ENCODE results near the gene DISP2.

DISP2 gene

GRCh38 chr15:40328176-40328575 lies 29.8 kb upstream of the DISP2 start:
- no peak for DNase-seq (ENCODE audit: low read depth in 2 of 3, low spot score in 2 of 3)

DNA sequence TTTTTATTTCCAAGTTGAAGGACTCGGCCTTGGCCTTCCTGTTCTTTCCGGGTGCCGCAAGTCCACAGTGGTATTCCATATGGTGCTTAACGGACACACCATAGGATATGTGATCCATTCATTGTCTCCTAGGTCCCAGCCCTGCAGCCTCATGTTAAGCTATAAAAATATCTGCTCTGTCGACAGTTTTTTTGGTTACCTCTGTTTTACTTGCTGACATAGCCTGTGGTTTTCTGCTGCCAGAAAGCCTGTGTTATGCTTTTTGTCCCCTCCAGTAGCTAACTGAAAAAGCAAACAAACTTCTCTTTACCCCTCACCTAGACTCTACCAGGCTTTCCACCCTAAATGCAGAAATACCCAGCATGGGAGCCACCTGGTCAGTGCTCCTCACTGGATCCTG lies 29.3 kb upstream of the DISP2 start:
- no peak for DNase-seq (ENCODE audit: low read depth in 2 of 3, low spot score in 2 of 3)

DNA sequence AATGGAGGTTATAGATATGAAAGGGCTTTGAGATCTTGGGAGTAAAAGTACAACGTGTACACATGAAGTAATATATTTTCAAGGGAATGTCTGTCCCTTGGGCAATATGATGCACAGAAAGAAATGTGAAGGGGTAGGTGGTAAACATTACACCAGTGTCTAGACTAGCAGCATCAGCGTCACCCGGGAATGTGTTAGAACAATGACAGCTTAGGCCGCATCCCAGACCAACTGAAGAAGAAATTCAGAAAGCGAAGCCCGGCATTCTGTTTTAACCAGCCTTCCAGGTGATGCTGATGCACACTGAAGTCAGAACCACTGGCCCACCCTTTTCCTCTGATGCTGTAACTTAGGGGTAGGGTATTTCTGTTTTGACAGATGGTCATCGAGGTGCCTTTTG lies 28.2 kb upstream of the DISP2 start:
- no peak for DNase-seq (ENCODE audit: low read depth in 2 of 3, low spot score in 2 of 3)

DNA sequence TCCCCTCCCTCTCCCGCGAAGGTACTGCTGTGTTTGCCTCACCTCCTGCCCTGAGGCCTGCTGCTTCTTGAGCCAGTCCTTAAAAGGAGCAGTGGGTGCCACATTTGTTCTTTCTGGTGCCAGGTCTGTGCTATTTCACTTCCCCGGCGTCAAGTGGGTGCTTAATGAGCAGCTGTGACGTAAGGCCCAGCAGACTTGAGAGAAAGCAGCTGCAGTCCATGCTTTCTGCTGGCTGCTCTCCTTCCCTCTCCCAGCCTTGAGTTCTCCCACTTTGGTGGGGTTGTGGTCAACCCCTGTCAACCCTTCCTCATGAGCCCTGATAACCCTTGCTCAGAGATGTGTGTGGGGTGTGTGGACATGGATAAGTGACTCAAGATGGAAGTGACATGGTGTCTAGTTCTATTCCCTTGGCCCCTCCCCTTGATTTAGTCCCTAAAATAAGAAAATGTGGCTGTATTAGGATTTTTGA lies 27.6 kb upstream of the DISP2 start:
- DNase-seq (ENCODE audit: low read depth in 2 of 3, low spot score in 2 of 3), result no peak

DNA sequence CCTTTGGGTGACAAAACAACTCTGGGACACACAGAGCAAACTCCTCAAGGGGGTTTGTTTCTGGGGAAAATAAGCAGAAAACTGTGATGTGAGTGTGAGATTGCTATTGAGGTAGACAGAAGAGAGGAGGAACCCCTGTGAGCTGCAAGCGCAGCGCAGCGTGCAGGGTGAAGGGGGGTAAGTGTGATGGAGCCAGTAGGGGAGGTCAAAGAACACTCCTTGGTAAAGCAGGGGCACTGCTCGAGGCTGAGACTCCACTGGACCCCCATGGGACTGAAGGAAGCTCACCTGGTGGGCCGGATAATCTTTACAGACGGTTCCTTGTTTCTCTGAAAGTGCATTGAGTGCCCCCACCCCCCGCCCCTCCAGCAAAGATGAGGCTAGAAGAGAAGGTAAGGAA lies 27.0 kb upstream of the DISP2 start:
- DNase-seq (ENCODE audit: low read depth in 2 of 3, low spot score in 2 of 3), result no peak

DNA sequence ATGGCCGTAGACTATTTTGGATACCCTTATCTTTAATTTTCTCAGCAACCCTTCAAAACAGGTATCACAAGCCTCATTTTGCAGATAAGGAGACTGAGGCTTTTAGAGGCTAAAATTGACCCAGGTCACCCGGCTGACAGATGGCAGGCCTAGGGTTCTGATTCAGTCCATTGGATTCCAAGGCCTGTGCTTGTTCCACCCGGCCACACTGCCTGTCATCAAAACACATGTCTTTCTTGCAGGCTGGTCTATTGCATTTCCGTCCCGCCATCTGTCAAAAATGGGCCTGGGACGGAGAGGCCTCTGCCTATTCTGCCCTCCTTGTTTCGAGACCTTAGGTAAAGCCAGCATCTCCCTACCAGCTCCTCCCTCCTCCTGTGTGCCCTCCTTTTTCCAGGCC lies 26.4 kb upstream of the DISP2 start:
- no peak for DNase-seq (ENCODE audit: low read depth in 2 of 3, low spot score in 2 of 3)

GRCh38 chr15:40332113-40332781 lies 25.8 kb upstream of the DISP2 start:
- no peak for DNase-seq (ENCODE audit: low read depth in 2 of 3, low spot score in 2 of 3)

DNA sequence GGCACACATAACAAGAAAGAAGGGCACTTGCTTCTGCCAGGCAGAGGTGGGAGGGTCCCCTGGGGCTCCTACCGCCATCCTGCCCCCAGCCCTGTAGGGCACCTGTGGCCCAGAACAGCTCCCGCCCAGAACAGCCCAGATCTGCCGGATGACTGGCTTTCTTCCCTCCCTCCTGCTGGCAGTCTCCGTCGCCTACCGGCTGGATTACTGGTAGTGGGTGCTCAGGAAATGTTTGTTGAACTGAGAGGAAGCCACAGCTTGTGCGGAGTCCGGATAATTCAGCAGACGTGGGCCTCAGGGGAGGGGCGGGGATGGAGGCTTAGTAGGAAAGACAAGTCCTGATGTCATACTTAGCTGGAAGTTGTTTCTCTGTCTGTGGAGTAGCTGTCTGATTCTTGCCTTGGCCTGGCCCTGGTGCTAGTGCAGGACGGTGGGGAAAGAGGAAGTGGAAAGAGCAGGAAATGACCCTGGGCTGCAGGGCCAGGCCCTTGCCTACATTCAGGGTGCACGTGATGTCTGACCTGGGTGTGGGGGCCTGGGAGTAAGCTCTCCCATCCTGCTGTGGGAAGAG lies 24.0 kb upstream of the DISP2 start:
- no peak for DNase-seq (ENCODE audit: low read depth in 2 of 3, low spot score in 2 of 3)

GRCh38 chr15:40334541-40334940 lies 23.5 kb upstream of the DISP2 start:
- DNase-seq (ENCODE audit: low read depth in 2 of 3, low spot score in 2 of 3), result no peak

DNA sequence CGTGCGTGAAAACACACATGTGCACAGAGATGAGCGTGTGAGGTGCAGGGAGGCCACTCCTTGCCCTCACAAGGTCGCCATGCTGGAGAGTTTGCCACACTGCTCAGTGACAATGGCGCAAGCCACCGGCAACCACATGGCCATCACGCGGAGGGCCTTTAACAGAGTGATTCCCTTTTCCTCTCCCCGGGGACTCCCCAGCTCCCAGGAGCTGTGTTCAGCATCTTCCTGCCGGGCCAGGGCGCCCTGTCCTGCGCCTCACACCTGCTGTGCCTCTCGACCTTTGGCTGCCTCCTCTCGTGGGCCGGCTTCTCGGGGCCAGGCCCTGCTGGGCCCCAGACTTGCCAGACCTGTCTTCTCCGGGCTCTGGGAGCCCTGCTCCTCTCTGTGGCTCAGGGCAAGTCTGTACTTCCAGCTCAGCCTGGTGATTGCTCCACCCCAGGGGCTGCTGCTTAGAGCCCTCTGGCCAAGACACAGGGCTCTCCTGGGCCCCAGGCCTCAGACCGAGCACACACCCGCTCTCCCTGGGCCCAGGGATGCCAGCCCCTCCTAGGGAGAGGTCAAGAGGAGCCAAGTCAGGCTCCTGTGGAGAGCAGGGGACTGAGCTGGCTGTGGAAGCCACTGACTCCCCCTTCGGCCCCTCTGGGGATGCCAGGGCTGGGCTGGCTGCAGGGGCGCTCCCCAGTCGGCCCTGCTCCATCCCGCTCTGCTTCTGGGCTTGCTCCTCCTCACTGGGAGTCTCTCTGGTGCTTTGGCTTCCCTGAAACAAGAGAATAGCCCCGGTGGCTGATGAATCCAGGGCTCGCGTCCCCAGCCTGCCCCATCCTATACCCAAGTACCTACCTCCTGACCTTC lies 22.9 kb upstream of the DISP2 start:
- DNase-seq (ENCODE audit: low read depth in 2 of 3, low spot score in 2 of 3), result no peak

- no peak for DNase-seq (ENCODE audit: low read depth in 2 of 3, low spot score in 2 of 3)
Observed at GRCh38 chr15:40335938-40336743, 21.9 kb upstream of the DISP2 start.

DNA sequence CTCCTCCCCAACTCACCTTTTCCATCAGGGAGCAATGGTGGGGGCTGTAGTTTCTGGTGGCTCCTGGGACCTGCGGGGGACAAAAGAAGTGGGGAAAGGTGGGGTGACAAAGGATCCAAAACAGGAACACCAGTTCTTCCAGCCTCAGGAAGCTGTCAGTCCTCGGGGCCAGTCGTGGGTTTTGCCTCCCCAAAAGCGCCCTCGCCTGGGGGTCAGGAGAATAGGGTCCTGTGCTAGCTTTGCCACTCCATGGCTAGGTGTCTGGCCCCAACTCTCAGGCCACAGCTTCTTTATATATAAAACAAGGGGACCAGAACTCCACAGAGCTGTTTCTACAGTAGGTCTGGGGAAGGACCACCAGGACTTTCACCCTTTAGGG lies 21.3 kb upstream of the DISP2 start:
- no peak for DNase-seq (ENCODE audit: low read depth in 2 of 3, low spot score in 2 of 3)

GRCh38 chr15:40337597-40337996 lies 20.4 kb upstream of the DISP2 start:
- no peak for DNase-seq (ENCODE audit: low read depth in 2 of 3, low spot score in 2 of 3)

DNA sequence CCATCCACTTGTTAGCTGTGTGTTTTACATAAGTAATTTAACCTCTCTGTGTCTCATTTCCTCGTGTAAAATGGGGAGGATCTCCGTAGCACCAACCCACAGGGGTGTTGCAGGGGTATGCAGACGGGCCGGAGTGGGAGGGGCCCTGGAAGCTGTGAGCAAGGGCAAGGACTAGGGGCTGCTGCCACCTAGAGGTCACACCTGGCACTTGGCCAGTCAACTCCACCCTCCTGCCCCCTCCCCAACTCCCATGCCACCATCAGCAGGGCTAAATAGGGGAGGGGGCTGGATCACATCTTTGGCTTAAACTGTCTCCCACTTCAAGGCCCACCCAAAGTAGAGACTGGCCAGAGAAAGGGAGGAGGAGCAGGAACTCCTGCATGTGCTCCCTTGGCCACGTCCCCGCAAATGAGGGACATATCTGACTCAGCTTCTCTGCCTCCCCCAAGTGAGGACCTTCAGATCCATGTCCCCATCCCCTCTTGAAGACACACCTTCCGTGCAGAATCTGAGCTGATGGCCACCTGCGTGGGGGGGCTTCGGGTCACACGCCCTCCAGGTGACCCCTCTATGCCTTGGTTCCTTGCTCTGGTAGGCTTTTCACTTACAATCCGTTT lies 19.9 kb upstream of the DISP2 start:
- DNase-seq (ENCODE audit: low read depth in 2 of 3, low spot score in 2 of 3), result peak in 2 of 3 experiments; percentile 47 to 50

DNA sequence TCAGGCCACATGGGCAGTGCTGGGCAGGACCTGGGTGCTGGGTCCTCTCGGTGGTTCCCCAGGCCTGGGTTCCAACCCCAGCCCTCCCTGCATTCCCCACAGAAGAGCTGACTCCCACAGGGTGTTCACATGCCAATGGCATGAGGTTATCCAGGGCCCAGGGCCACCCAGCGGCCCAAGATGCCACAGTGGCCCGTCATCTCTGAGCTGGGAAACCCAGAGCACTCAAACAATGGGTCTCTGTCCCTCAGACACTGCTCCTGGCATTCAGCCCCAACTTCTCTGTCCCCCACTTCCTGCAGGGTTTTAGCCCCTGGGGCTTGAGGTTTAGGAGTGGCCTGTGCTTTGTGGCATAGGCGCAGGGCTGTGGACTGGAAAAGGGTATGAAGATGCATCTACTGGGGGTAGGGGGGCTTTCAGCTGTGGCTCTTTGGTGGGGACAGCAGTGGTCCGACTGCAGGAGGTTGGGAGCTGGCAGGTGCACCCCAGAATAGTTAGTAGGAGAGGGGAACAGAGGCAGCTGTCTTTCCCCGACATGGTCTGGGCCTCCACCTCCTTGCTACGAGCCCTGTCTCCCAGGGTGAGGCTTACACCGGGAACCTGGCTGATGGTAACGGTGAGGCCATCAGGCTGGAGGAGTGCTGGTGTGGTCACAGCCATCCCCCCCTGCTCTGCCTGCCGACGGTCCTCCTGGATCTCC lies 18.9 kb upstream of the DISP2 start:
- no peak for DNase-seq (ENCODE audit: low read depth in 2 of 3, low spot score in 2 of 3)

- DNase-seq (ENCODE audit: low read depth in 2 of 3, low spot score in 2 of 3), result no peak
Observed at GRCh38 chr15:40339621-40339945, 18.4 kb upstream of the DISP2 start.

- no peak for DNase-seq (ENCODE audit: low read depth in 2 of 3, low spot score in 2 of 3)
Observed at GRCh38 chr15:40340038-40340739, 17.8 kb upstream of the DISP2 start.

DNA sequence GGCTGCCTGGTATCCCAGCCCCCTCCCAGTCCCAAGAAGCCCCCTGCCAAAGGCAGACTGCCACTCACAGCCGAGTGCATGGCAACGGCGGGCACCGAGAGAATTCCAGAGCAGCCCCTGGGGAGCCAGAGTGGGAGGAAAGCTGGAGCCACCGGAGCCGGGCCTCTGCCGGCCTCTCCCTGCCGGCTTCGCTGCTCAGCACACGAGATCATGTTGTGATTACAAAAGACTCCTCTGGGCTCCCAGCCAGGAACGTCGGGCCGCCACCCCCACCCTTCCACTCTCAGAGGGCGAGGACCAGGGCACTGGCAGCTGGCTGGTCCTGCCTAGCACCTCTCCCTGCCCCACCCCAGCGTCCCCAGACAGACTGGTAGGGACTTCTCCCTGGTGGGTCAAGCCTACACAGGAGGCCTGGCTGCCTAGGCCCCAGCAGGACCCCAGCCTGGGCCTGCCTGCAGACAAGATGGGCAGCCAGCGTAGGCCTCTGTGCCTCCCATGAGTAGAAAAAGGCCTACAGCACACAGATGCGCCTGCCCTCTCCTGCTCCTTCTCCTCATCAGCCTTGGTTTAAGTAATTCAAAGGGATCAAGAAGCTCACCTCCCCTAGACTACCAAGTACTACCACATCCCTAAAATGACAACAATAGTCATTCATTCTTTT lies 17.1 kb upstream of the DISP2 start, which contains the start of gene CCDC9B:
Gene CCDC9B, minus strand, starts transcription at position 200 of the 661 bp plus-strand sequence. Its CDS starts 120 bp downstream, at position 80.
- no peak for DNase-seq (ENCODE audit: low read depth in 2 of 3, low spot score in 2 of 3)

All from activated CD8-positive, alpha-beta memory T cell treated with anti-CD3 and anti-CD28 coated beads for 48 hours (primary cell).